GM19099 (cell line): Measurements from ENCODE around the gene TAPT1.

Experiments
- POLR2A ChIP-seq: IDR thresholded peaks from 3 replicates; pipeline ENCODE4 v1.6.1; 2011; ENCODE audit warnings: low read depth; ENCODE audit not compliant: insufficient read length; ENCODE audit errors: extremely low read depth

Gene TAPT1

DNA sequence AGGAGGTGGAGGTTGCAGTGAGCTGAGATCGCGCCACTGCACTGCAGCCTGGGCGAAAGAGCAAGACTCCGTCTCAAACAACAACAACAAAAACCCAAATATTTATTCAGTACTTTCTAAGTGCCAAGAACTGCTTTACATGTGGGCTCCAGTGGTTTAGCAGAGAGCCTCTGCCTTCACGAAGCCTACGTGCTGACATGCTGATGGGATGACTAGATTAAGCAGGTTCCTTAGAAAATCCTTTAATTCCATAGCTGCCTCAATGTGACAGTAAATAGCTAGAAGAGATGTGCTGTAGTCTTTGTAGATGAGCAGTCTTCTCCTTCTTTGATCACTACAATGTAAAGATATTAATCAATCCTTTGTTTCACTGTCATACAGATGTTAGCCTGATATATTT is 49.6 kb downstream of the TAPT1 start:
- TF ChIP-seq POLR2A = no peak

DNA sequence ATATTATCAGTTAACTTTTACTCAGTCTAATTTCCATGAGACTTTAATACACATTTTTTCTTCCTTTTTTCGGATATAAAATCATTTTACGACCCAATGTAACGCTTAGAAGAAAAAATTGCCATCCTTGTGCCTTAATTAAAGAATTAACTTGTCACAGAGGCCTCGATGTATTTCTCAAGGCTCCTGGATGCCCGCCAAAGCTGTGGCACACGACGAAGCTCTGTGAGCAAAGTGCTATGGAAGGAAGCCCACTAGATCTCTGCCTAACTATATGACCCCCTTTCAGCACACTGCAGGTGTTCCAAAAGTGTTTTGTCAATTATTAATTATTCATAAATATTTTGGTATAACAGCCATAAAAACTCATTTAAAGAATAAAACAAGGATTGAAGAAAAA is 54.4 kb downstream of the TAPT1 start:
- TF ChIP-seq POLR2A = no peak

DNA sequence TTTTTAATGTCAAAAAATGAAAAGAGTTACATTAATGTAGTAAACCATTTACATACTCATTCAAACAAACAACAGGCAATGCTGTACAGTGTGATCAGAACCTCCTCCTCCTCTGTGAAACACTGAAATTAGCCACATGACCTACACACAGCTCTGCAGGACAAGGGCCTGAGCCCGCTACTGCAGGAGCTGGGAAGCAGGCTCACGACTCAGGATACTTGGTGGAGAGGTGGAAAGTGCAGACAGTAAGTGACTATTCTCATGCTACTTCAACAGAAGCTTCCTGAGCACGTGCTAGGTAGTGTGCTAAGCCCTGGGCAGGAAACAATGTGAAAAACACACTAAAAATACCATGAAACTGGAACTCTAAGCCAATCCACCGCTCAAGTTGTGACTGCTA is 56.8 kb downstream of the TAPT1 start:
- no peak for TF ChIP-seq POLR2A

DNA sequence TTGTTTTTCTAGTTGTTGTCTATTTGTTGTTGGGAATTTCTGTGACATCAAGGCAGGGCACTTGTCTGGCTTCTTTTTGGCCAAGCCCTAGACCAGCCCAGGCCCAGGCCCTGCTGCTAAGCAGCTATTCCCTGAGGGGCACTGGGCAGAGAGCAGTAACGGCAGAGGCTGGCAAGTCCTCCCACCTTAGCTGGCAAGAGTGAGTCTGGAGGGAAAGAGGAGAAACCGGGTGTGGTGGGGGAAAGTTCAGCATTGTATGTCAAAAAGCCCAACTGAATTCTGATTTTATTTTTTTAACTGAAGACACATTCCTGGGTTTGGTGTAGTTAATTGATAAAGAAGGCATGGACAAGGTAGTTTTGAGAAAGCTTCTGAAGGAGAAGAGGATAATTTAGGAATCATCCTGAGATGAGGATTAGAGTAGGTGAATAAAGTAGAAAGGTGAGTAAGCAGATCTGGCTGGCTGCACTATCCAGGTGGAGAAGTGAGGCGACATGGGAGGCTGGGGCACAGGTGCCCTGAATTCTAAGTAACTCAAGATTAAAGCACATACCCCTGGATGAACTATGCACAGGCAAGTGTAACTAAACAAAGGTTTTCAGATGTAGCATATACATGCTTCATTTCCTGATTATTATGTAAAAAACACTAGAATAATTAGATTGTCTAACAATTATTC is 57.4 kb downstream of the TAPT1 start:
- no peak for TF ChIP-seq POLR2A

DNA sequence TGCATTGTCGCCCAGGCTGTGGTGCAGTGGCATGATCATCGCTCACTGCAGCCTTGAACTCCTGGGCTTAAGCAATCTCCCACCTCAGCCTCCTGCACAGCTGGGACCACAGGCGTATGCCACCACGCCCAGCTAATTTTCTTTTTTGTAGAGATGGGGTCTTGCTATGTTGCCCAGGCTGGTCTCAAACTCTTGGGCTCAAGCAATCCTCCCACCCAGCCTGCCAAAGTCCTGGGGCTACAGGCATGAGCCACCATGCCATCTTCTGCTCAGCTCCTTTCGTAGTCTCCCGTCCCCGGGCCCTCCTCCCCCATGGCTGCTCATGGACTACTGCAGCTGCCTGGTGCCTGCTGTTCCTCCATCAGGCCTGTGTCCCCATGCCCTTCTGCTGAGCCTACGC is 58.1 kb downstream of the TAPT1 start:
- no peak for TF ChIP-seq POLR2A

DNA sequence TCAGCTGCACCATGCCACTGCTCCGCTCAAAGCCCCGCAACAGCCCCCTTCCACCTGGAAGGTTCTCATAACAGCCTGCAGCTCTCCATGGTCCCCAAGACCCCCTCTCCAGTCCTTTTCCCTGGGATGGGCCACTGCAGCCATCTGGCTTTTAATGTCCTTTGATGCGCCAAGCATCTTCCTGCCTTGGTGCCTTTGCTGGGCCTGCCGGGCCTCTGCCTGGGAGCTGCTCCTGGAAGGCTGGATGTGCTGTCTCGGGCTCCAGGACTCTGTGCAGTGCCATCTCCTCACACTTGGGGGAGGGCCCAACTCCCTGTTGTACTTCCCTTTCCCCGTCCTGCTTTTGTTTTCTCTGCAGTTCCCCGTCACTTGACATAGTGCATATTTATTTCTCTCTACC is 60.3 kb downstream of the TAPT1 start:
- no peak for TF ChIP-seq POLR2A

DNA sequence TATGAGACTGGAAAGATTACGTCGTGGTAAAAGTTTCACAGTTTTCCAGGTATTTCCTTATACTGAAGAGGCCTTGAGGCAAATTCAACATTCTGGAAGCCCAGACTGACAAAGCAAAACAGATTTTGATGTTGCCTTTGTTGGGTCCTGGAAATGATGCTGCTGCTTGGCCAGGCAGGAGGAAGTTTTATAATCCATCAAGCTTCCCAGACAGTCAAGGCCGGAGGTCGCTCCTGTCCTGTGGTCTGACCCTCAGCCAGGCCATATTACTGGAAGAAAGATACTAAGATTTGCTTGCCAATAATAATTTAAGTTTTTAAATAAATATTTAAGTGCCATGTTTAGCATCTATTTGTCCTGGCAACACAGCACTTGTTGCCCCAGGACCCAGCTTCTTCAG is 63.4 kb downstream of the TAPT1 start:
- TF ChIP-seq POLR2A = no peak

DNA sequence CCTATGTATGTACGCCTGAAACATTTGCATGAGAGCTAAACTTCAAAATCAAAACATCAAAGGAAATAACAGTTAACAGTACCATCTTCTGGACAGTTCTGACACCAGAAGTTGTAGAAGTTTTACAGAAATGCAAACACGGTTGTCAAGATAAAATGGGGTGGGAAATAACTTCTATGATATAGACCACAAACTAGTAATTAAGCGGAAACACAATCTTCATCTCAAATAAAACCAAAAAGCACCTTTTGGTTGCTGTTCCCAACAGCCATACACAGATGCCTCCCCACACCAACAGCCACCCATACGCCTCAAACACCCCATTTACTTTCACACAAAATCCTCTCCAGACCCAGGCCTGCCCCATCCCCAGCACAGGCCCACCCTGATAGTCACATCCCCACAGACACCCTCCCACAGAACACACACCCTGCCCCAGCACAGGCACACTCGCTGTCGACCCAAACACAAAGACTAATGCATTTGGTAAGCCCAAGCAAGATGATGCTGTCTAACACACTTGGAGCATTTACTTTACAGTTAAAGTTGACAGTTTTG is 64.3 kb downstream of the TAPT1 start:
- TF ChIP-seq POLR2A = no peak

DNA sequence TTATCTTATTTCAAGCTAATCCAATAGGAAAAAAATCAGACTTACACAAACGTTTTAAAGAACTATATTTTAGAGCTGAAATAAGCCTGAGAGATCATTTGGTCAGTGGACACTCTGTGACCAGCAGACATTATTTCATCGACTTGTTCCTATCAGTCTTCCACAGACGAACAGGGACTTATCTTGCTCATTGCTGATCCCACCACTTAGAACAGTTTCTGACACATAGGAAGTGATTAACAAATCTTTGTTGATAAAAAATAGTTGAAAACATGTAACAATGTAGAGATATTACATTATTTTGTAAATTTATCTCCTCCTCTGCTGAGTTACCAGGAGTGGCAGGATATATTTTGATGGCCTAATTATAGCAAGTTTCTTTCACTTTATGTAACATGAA is 65.8 kb downstream of the TAPT1 start:
- TF ChIP-seq POLR2A = no peak

DNA sequence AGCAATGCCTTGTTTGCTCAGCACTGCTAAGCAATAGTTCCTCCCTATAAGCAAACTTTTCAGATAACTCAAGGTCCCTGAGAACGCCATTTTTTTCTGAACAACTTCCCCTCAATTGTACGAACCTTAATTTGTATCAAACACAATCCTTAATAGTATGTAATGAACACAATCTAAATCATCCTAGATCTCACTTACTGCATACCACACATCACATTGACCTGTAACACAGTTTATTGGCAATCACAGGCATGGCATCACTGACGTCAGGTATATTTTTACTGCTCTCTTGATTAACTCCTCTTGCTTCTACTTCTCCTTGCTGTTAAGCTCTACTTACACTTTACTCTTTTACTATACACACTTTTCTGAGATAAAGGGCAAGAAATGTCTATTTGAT is 67.0 kb downstream of the TAPT1 start:
- no peak for TF ChIP-seq POLR2A

DNA sequence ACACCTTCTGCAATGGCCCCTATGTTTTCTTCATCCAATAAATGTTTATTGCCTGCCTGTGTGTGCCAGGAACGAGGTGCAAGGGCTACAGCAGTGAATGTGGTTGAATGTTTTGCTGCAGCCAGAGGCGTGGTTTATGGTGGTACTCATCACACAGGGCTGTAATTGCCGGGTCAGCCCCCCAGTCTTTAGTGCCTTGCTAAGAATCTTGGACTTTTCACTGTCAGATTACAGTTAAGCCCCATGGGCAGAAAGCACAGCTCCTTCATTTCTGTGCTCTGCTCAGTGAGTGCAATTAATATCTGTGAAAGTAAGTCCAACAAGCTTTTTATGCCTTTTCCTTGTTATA is 67.8 kb downstream of the TAPT1 start:
- TF ChIP-seq POLR2A = no peak

DNA sequence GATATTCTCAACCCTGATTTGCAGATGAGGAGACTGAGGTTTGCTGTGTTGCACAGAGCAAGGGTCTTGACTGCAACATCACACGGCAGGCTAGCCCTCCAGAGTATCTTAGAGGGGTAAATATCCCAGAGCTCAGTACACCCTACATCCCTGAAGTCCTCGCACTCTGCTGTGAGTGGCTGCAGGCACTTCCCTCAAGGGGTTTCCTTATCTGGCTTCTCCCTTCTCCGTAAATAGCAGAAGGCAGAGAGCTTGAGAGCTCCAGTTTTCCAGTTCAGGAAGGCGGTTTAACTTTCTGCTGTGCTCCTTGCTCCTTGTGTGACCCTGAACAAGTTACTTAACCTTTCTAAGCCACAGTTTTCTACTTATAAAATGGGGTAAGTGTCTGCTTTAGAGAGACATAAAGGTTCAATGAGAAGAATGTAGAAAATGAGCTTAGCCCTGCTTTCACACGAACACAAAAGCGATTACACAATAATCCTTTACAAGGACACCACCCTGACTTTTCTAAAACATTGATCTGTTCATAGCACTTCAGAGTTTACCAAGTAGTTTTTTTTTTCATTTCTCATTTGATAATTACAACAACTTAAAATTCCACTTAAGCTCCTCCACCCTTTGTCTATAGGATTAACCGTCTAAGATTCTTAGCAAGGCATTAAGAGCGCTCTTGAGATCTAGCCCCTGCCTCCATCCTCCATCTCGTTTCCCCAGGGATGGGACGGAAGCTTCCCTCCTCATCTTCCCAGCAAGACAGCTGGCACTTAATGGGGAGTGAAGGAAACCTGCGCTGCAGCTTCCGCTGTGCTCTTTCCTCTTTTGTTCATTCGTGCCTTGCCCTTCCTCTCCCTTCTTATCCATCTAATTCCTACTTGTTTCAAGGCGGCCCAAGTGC is 68.4 kb downstream of the TAPT1 start:
- no peak for TF ChIP-seq POLR2A

DNA sequence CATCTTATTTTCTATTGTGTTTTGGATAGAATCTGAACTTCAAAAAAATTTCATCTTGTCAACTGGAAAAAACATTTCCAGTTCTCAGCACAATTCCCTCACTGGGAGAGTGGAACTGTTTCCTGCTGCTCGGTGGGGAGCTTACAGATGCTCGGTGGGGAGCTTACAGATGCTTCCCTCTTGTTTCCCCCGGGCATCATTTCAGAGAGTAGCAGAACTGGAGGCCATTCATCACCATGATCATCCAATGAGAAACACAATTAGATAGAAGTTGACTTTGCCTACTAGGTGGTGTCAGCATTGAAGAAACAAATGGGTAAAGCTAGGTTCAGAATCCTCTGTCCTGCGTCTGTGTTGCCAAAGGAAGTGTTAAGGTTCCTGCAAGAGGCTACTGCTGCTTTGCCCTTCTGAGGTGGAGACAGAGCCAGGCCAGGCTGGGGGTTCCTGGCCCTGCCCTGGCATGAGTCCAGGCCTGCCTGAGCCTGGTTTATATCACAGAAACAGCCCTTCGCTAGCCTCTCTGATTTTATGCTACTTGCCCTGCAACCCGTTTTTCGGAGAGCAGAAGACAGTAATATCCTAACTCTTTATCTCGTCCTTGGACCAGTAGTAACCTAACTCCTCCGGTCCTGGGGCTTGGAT is 70.6 kb downstream of the TAPT1 start:
- TF ChIP-seq POLR2A = no peak

DNA sequence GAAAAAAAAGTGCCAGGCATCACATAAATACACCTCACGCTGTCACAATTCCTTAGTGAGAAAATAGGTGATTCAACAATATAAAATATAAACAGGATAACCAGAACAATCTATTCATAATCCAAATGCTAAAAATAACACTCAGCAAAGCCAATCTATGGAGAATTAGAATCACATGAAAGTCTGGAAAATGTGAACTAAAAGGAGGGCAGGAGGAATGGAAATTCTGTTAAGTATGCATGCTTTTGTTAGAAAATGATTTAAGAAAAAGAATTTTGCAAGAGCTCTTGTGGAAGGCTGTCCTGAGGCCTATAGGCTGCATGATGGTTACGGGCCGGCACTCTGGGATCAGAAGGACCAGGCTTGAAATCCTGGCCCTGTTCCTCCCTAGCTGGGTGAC is 71.8 kb downstream of the TAPT1 start:
- no peak for TF ChIP-seq POLR2A

DNA sequence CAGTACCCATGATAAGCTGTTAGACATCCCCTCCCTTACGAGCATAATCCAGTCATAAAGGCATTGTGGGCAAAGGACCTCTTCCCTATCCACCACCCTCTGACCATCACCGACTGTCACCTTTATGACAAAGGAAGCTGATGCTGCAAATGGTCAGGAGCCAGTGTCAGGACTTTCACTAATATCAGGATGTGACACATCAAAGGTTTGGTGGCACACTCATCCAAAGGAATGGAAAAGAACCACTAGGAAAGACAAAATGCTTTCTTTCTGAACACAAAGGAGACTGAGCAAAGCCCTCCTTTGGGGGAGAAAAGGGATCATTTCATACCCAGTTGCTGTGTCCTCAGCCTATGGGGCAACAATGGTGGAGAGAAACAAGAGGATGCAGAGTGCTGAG is 75.6 kb downstream of the TAPT1 start:
- TF ChIP-seq POLR2A = no peak

DNA sequence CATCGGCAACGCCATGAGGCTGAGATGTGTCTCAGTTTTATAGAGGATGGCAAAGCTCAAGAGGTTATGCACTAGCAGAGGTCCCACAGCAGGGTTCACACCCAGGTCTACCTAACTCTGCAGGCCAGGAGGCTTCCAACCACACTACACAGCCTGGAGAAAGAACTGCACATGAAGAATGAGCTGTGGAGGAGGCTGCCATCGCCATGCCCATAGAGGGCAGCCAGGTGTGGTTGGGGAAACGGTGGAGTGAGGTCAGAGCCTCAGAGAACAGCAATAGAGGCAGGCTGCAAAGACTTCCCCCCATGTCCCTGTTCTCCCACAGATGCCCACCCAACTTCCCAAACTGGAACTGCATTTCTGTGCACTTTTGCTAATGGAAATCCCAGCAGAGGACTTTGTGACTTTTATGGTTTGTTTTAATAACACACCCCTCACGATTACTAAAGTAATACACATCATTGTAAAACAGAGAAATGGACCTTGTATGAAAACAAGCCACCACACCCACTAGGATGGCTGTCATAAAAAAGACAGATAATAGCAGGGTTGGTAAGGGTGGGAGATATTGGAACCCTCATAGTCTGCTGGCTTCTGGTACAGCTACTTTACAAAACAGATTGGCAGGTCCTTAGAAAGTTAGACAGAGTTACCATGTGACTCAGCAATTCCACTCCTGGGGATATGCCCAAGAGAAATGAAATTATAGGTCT is 83.5 kb downstream of the TAPT1 start:
- TF ChIP-seq POLR2A = no peak

DNA sequence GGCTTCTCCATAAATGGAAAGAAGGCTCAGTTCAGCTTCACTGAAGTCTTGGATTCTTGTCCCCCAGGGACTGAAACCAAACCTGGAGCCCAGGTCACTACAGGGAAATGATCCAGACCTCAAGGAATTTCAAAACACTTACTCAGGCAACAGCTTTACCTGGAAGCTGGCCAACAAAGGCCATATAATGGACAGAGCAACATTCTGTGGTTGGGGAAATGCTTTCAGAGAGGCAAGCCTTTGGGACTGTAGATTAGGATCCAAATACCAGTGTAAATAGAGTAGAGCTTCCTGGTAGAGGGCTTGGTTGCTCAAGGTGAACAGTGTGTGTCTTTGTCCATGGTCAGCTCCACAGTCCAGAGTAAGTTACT is 85.4 kb downstream of the TAPT1 start:
- no peak for TF ChIP-seq POLR2A
